CD4-positive, alpha-beta T cell treated with Interleukin-17A for 1 hour (primary cell): ENCODE results near the gene PLEKHG1.

Experiments
- DNase-seq: peaks from one replicate; pipeline ENCODE4 v3.0.0-alpha.2; 2020

The PLEKHG1 gene

GRCh38 chr6:150590446-150590845, 9.2 kb upstream of the PLEKHG1 start:
- DNase-seq = no peak

GRCh38 chr6:150592377-150592995, 7.2 kb upstream of the PLEKHG1 start:
- DNase-seq = no peak

- DNase-seq = no peak
These were observed 6.6 kb upstream of the PLEKHG1 start for GRCh38 chr6:150593119-150593518.

GRCh38 chr6:150596439-150596838, 3.2 kb upstream of the PLEKHG1 start:
- no peak for DNase-seq

- no peak for DNase-seq
These were observed 1.3 kb upstream of the PLEKHG1 start for GRCh38 chr6:150598401-150598800.

- no peak for DNase-seq
These were observed 857 bp upstream of the PLEKHG1 start for GRCh38 chr6:150598858-150599198.

GRCh38 chr6:150600010-150600300, 270 bp downstream of the PLEKHG1 start:
- DNase-seq = no peak

GRCh38 chr6:150600301-150601017, 774 bp downstream of the PLEKHG1 start:
- DNase-seq = peak; percentile 59

GRCh38 chr6:150601439-150601838, 1.8 kb downstream of the PLEKHG1 start:
- no peak for DNase-seq

GRCh38 chr6:150603176-150603575, 3.5 kb downstream of the PLEKHG1 start:
- no peak for DNase-seq

- no peak for DNase-seq
These were observed 4.8 kb downstream of the PLEKHG1 start for GRCh38 chr6:150604467-150604866.

- no peak for DNase-seq
These were observed 5.6 kb downstream of the PLEKHG1 start for GRCh38 chr6:150605333-150605732.

- DNase-seq = no peak
These were observed 6.5 kb downstream of the PLEKHG1 start for GRCh38 chr6:150606168-150606591.

GRCh38 chr6:150606647-150607328, 7.1 kb downstream of the PLEKHG1 start:
- no peak for DNase-seq

- DNase-seq = no peak
These were observed 7.6 kb downstream of the PLEKHG1 start for GRCh38 chr6:150607329-150607650.

- DNase-seq = no peak
These were observed 10.9 kb downstream of the PLEKHG1 start for GRCh38 chr6:150610584-150610983.

- no peak for DNase-seq
These were observed 13.6 kb downstream of the PLEKHG1 start for GRCh38 chr6:150613269-150613668.

- no peak for DNase-seq
These were observed 16.3 kb downstream of the PLEKHG1 start for GRCh38 chr6:150615967-150616366.

GRCh38 chr6:150616586-150616985, 16.9 kb downstream of the PLEKHG1 start:
- DNase-seq = no peak

- no peak for DNase-seq
These were observed 17.4 kb downstream of the PLEKHG1 start for GRCh38 chr6:150617062-150617461.

- no peak for DNase-seq
These were observed 18.1 kb downstream of the PLEKHG1 start for GRCh38 chr6:150617496-150618460.

GRCh38 chr6:150619275-150619674, 19.6 kb downstream of the PLEKHG1 start:
- DNase-seq = no peak

GRCh38 chr6:150620244-150620643, 20.6 kb downstream of the PLEKHG1 start:
- DNase-seq = no peak
